ENCODE data around the gene CFLAR.
A peak's percentile ranks its signal among the peaks of the same experiment; 100 is the strongest.
"Not testable (repeated sequence)": the region's sequence is repeated elsewhere in the genome, so short reads cannot be mapped to it uniquely, and the experiment has no call there.

The CFLAR gene

GRCh38 chr2:201118961-201119854, 3.2 kb downstream of the CFLAR start:
- DNase-seq, result peak; percentile 48

GRCh38 chr2:201122276-201122675, 6.3 kb downstream of the CFLAR start:
- DNase-seq, result no peak

- peak; percentile 63 for DNase-seq
These were observed 10.6 kb downstream of the CFLAR start for GRCh38 chr2:201126308-201127151.

GRCh38 chr2:201127152-201127511, 11.2 kb downstream of the CFLAR start:
- DNase-seq, result no peak

GRCh38 chr2:201127570-201127969, 11.6 kb downstream of the CFLAR start:
- DNase-seq, result peak; percentile 49

GRCh38 chr2:201128033-201128432, 12.1 kb downstream of the CFLAR start:
- DNase-seq, result no peak

- DNase-seq, result peak; percentile 91
These were observed 13.1 kb downstream of the CFLAR start for GRCh38 chr2:201128933-201129505.

- peak; percentile 88 for DNase-seq
These were observed 14.7 kb downstream of the CFLAR start for GRCh38 chr2:201130524-201131186.

- no peak for DNase-seq
These were observed 16.6 kb downstream of the CFLAR start for GRCh38 chr2:201132518-201132917.

- peak; percentile 36 for DNase-seq
These were observed 19.4 kb downstream of the CFLAR start for GRCh38 chr2:201135386-201135785.

GRCh38 chr2:201136889-201137321, 20.9 kb downstream of the CFLAR start:
- no peak for DNase-seq

- no peak for DNase-seq
These were observed 21.8 kb downstream of the CFLAR start for GRCh38 chr2:201137505-201138400.

GRCh38 chr2:201138401-201138970, 22.5 kb downstream of the CFLAR start:
- DNase-seq, result no peak

- DNase-seq, result not testable (repeated sequence)
These were observed 23.2 kb downstream of the CFLAR start for GRCh38 chr2:201138986-201139781.

- peak; percentile 44 for DNase-seq
These were observed 24.1 kb downstream of the CFLAR start for GRCh38 chr2:201139836-201140604.

GRCh38 chr2:201144101-201145051, 28.4 kb downstream of the CFLAR start:
- DNase-seq, result no peak

GRCh38 chr2:201148434-201148990, 32.5 kb downstream of the CFLAR start:
- no peak for DNase-seq

Data from fibroblast of skin of right biceps (primary cell).